Peyer's patch (tissue), 4 donors: ENCODE data around the gene ANO8.

Experiments used
- CTCF ChIP-seq, 6 experiments: fragments of 450-650 bp in 4 of 6; fragments of 200-600 bp in 2 of 6; sonication (generic) in 1 of 6; IDR thresholded peaks; one replicate each; pipeline ENCODE4 v1.5.1; 2017 to 2019; ENCODE audit warnings: antibody characterized with exemption in 6 of 6, mild to moderate bottlenecking in 3 of 6, moderate library complexity in 1 of 6
- POLR2A ChIP-seq, 2 donors: fragments of 450-650 bp; IDR thresholded peaks; one replicate each; pipeline ENCODE4 v1.5.1; 2017; ENCODE audit warnings: antibody characterized with exemption in 2 of 2, mild to moderate bottlenecking in 2 of 2, moderate library complexity in 2 of 2

DNA sequence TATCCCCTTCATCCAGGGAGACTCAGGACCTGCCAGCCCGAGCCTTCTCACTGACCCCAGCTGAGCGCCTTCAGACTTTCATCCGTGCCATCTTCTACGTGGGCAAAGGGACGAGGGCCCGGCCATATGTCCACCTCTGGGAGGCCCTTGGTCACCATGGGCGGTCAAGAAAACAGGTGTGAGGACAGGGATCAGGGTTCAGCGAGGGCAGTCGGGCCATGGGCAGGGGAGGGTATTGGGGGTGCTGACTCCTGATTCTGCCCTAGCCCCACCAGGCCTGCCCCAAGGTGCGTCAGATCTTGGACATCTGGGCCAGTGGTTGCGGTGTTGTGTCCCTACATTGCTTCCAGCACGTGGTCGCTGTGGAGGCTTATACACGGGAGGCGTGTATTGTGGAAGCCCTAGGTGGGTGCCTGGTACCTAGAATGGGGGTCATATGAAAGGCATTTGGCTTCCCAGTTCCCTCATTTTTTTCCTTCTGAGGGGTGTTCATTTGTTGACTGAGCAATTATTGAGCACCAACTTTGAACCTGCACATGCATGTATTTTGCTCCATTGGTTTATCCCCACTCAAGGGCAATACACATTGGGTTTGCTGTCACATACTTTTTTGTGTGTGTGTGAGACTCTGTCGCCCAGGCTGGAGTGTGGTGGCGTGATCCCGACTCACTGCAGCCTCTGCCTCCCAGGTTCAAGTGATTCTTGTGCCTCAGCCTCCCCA lies 49.1 kb downstream of the ANO8 start:
- TF ChIP-seq CTCF (IDR thresholded peaks at IDR 0.05) (no peak), POLR2A (IDR thresholded peaks at IDR 0.05) (no peak)
